GM18508 (cell line): ENCODE results near the gene INPP5J.
"Not testable (repeated sequence)": the region's sequence is repeated elsewhere in the genome, so short reads cannot be mapped to it uniquely, and the experiment has no call there.

ENCODE experiments used
- ATAC-seq: cut with Tn5 transposase; IDR thresholded peaks from one replicate; pipeline ENCODE4 v1.9.1; 2021; ENCODE audit warnings: moderate number of reproducible peaks; ENCODE audit not compliant: insufficient read depth, unreplicated experiment

INPP5J gene

GRCh38 chr22:31099841-31100761, 22.7 kb upstream of the INPP5J start:
- ATAC-seq, result no peak

- no peak for ATAC-seq
Observed at GRCh38 chr22:31100762-31101525, 21.8 kb upstream of the INPP5J start.

GRCh38 chr22:31102441-31103081, 20.2 kb upstream of the INPP5J start:
- no peak for ATAC-seq

- ATAC-seq, result no peak
Observed at GRCh38 chr22:31103111-31103510, 19.7 kb upstream of the INPP5J start.

GRCh38 chr22:31103899-31104694, 18.7 kb upstream of the INPP5J start:
- no peak for ATAC-seq

GRCh38 chr22:31104869-31105268, 17.9 kb upstream of the INPP5J start:
- no peak for ATAC-seq

- no peak for ATAC-seq
Observed at GRCh38 chr22:31105282-31105929, 17.4 kb upstream of the INPP5J start.

- no peak for ATAC-seq
Observed at GRCh38 chr22:31106001-31106571, 16.7 kb upstream of the INPP5J start.

DNA sequence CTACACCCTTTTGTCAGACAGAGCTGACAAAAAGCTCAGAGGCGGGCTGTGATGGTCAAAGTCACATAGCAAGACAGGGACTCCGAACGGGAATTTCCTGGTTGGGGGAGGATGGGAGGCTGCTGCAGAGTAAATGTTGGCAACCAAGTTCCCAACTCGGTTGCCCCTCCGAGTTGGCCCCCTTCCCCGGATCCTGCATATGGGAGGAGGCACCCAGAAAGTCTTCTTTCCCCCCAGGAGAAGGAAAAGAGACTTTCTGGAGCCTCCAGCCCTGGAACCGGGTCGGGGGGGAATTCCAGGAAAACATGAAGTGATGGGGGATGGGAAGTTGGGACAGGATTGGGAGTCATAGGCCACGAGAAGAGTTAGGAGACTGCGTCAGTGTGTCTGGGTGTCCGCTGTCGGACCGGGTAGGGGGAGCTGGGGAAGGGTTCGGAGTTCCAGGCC, 16.0 kb upstream of the INPP5J start:
- ATAC-seq, result no peak

GRCh38 chr22:31107178-31107893, 15.4 kb upstream of the INPP5J start, which contains the start of gene SELENOM:
Gene SELENOM, minus strand, starts transcription at chr22:31107568. Its CDS starts 63 bp downstream, at chr22:31107505.
- ATAC-seq, result no peak

DNA sequence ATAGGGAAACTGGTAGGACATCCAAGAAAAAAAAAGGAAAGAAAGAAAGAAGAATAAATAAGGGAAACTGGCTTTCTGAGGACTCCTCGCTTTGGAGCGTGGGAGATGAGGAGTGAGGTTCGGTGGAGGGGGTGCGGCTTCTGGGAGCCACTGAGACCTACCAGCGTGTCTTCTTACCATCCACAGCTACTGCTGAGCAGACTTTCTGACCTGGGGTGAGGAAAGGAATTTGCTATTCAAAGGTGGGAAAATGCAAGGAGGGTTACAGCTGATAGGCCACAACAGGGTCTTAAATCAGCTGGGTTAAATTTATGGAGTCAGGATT, 14.9 kb upstream of the INPP5J start:
- ATAC-seq, result no peak

DNA sequence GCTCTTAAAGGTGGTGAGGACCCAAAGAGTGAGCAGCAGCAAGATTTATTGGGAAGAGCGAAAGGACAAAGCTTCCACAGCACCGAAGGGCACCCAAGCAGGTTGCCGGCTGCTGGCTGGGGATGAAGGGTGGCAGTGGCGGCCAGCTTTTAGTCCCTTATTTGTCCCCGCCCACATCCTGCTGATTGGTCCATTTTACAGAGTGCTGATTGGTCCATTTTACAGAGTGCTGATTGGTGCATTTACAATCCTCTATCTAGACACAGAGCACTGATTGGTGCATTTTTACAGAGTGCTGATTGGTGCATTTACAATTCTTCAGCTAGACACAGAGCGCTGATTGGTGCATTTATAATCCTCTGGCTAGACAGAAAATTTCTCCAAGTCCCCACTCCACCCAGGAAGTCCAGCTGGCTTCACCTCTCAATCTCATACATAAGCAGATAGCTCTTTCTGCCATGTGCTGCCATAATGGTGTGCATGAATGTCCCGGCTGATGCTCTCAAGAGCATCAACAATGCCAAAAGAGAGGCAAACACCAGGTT, 10.1 kb upstream of the INPP5J start:
- ATAC-seq, result not testable (repeated sequence)

DNA sequence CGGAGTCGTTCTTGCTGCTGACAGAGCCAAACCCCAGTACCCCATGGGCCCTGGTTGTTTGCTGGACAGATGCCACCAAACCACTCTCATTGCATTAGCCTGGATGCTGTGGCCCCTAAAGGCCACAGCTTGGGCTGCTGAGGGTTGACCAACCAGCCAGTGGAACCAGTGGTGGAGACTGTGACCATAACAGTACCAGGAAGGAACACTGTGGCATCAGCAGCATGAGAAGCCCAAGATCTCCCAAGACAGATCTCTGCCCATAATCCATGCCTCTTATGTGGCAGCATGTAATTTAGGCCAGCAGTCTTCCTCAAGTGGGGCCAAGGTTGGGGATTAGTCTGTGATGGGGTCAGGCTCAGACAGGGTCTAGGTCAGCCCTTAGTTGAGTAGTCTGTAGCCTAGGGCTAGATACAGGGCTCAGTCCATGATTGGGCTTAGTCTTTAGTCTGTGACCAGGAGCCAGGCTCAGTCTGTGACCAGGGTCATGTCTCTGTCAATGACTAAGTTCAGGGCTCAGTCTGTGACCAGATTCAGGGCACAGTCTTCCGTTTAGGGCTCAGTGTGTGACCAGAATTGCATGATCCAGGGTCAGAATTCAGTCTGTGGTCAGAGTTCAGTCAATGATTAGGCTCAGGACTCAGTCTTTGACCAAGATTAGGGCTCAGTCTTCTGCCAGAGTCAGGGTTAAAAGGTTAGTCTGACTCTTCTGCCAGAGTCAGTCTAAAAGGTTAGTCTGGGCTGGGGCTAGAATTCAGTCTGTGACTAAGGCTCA, 4.5 kb upstream of the INPP5J start:
- no peak for ATAC-seq

- ATAC-seq, result no peak
Observed at GRCh38 chr22:31119026-31119717, 3.6 kb upstream of the INPP5J start.

- ATAC-seq, result no peak
Observed at GRCh38 chr22:31120230-31120629, 2.5 kb upstream of the INPP5J start.

- ATAC-seq, result no peak
Observed at GRCh38 chr22:31120642-31121041, 2.1 kb upstream of the INPP5J start.

GRCh38 chr22:31121403-31121802, 1.4 kb upstream of the INPP5J start:
- no peak for ATAC-seq
